ENCODE data around the gene ATP5MC2. TPM values are rescaled to one million over a fixed set of nuclear protein-coding genes. Genes with fewer than 3 reads are reported as not detected.
"Not testable (repeated sequence)": the region's sequence is repeated elsewhere in the genome, so short reads cannot be mapped to it uniquely, and the experiment has no call there.

Gene ATP5MC2
- total RNA-seq, 2 donors from 2014 or later: 349 to 440 TPM

DNA sequence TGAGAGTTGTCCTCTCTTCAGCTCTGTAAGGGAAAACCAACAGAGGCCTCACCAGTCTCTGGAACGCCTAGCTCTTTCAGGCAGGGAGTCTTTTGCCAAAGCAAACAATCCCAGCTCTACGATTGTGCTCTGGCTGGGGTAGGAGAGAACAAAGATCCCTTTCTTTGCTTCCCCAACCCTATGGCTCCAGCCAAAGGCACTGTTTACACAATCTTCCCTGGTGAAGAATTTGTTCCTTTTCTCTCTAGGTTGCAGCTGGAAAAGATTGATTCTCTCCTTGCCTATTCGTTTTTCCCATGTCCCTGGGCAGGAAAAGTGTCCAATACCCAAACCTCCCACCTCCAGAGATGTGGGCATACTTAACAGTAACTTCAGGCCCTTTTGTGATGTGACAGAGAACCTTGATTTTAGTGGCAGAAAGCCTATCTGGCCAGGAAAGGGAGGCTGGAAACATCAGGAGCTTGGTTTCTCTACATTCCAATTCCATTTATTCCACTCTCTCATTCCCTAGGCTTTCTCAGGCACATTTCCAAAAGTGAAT, 16.8 kb downstream of the ATP5MC2 start:
- H3K9me3 Mint-ChIP-seq: no peaks in the 10 kb centered on the region
- H3K4me3 Mint-ChIP-seq: no peak overlapping the region
- H3K4me1 Mint-ChIP-seq (ENCODE audit: low read depth): no peaks in the 10 kb centered on the region

DNA sequence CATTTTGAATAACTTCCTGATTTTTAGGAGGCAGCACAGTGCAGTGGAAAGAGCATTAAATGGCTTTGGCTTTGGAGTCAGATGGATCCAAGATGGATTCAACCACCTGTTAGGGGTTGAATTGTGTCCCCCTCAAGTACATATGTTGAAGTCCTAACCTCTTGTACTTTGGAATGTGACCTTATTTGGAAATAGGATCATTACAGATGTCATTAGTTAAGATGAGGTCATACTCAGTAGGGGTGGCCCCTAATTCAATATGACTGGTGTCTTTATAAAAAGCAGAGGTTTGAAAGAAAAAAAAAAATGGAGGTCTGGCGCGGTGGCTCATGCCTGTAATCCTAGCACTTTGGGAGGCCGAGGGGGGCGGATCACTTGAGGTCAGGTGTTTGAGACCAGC, 18.8 kb downstream of the ATP5MC2 start:
- no peak overlapping the region for H3K27ac Mint-ChIP-seq
- no peak overlapping the region for H3K4me3 Mint-ChIP-seq
- no peaks in the 10 kb centered on the region for H3K9me3 Mint-ChIP-seq
- no peaks in the 10 kb centered on the region for H3K4me1 Mint-ChIP-seq (ENCODE audit: low read depth)
- no peak for ATAC-seq (replicated peaks in 1 of 2)
- peaks cover 0 to 1% of the 10 kb centered on the region in 2 donors for H3K36me3 Mint-ChIP-seq (ENCODE audit: insufficient read depth in 2 of 2)
- DNase-seq: no peak
- H3K27me3 Mint-ChIP-seq (ENCODE audit: low read depth): no peaks in the 10 kb centered on the region

More for the DNA sequence above, 16.8 kb downstream of the ATP5MC2 start:
- no peaks in the 10 kb centered on the region for H3K27me3 Mint-ChIP-seq (ENCODE audit: low read depth)
- H3K36me3 Mint-ChIP-seq (ENCODE audit: insufficient read depth in 2 of 2): peaks cover 1 to 5% of the 10 kb centered on the region in 2 donors
- H3K27ac Mint-ChIP-seq: no peak overlapping the region
- DNase-seq: no peak
- ATAC-seq (replicated peaks in 1 of 2): no peak

DNA sequence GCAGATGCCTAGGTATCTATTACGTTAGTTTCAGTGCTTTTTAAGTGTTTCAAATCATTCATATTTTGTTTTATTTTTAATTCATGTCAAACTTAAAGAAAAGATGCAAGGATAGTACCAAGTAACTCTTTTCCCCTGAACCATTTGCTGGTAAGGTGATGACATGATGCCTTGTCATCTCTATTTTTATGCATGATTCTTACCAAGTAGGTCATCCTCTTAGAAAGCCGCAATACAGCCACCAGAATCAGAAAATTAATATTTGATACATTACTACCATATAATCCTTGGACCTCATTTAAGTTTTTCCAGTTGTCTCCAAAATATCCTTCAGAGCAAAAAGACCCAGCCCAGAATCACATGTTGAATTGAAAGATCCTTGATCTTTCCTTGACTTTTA, 22.3 kb downstream of the ATP5MC2 start:
- Mint-ChIP-seq H3K27ac (no peak overlapping the region), H3K4me3 (no peak overlapping the region), H3K4me1 (ENCODE audit: low read depth) (no peaks in the 10 kb centered on the region), H3K36me3 (ENCODE audit: insufficient read depth in 2 of 2) (no peaks in the 10 kb centered on the region), H3K27me3 (ENCODE audit: low read depth) (no peaks in the 10 kb centered on the region), H3K9me3 (no peaks in the 10 kb centered on the region)
- no peak for DNase-seq
- no peak for ATAC-seq (replicated peaks in 1 of 2)

DNA sequence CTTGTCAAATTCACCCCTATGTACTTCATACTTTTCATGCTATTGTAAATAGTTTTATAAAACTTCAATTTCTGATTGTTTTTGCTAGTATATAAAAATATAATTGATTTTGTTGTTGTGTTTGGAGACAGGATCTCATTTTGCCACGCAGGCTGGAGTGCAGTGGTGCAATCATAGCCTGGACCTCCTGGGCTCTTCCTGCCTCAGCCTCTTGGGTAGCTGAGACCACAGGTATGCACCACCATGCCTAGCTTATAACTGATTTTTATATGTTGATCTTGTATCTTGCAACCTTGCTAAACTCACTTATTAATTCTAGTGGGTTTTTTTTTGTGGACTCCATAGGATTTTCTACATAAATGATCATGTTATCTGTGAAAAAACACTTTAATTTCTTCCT, 23.5 kb downstream of the ATP5MC2 start:
- Mint-ChIP-seq H3K9me3 (no peaks in the 10 kb centered on the region), H3K36me3 (ENCODE audit: insufficient read depth in 2 of 2) (no peaks in the 10 kb centered on the region), H3K4me1 (ENCODE audit: low read depth) (no peaks in the 10 kb centered on the region), H3K4me3 (no peak overlapping the region), H3K27ac (no peak overlapping the region), H3K27me3 (ENCODE audit: low read depth) (no peaks in the 10 kb centered on the region)
- DNase-seq (no peak), ATAC-seq (replicated peaks in 1 of 2) (no peak)

DNA sequence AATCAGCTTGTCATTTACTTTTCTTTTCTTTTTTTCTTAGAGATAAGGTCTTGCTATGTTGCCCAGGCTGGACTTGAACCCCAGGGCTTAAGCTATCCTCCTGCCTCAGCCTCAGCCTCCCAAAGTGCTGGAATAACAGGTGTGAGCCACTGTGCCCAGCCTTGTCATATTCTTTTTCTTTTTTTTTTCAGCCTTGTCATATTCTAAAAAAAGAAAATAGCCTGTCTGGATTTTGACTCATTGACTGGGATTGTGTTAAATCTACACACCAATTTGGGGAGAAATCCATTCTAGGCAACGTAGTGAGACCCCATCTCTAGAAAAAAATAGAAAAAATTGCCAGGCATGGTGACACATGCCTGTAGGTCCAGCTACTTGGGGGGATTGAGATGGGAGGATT, 24.1 kb downstream of the ATP5MC2 start:
- no peaks in the 10 kb centered on the region for H3K36me3 Mint-ChIP-seq (ENCODE audit: insufficient read depth in 2 of 2)

DNA sequence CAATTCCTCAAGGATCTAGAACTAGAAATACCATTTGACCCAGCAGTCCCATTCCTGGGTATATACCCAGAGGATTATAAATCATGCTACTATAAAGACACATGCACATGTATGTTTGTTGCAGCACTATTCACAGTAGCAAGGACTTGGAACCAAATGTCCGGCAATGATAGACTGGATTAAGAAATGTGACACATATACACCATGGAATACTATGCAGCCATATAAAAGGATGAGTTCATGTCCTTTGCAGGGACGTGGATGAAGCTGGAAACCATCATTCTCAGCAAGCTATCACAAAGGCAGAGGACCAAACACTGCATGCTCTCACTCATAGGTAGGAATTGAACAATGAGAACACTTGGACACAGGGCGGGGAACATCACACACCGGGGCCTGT, 29.6 kb downstream of the ATP5MC2 start:
- H3K9me3 Mint-ChIP-seq; H3K4me1 Mint-ChIP-seq (ENCODE audit: low read depth); H3K27ac Mint-ChIP-seq; DNase-seq; H3K36me3 Mint-ChIP-seq (ENCODE audit: insufficient read depth in 2 of 2); H3K4me3 Mint-ChIP-seq; H3K27me3 Mint-ChIP-seq (ENCODE audit: low read depth); ATAC-seq (replicated peaks in 1 of 2): not testable (repeated sequence)

More for the DNA sequence above, 24.1 kb downstream of the ATP5MC2 start:
- ATAC-seq (replicated peaks in 1 of 2) (no peak), DNase-seq (no peak)
- no peak overlapping the region for H3K4me3 Mint-ChIP-seq
- no peaks in the 10 kb centered on the region for H3K27me3 Mint-ChIP-seq (ENCODE audit: low read depth)
- H3K27ac Mint-ChIP-seq: no peak overlapping the region
- no peaks in the 10 kb centered on the region for H3K4me1 Mint-ChIP-seq (ENCODE audit: low read depth)
- H3K9me3 Mint-ChIP-seq: no peaks in the 10 kb centered on the region

DNA sequence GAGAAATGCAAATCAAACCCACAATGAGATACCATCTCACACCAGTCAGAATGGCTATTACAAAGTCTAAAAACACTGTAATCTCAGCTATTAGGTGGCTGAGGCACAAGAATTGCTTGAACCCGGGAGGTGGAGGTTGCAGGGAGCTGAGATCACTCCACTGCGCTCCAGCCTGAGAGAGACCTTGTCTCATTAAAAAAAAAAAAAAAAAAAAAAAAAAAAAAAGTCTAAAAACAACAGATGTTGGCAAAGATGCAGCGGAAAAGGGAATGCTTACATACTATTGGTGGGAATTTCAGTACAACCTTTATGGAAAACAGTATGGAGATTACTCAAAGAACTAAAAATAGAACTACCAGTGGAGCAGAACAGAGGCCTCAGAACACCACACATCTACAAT, 30.7 kb downstream of the ATP5MC2 start:
- Mint-ChIP-seq H3K27ac (no peak overlapping the region), H3K4me3 (no peak overlapping the region), H3K27me3 (ENCODE audit: low read depth) (peaks cover 4% of the 10 kb centered on the region), H3K36me3 (ENCODE audit: insufficient read depth in 2 of 2) (no peaks in the 10 kb centered on the region), H3K4me1 (ENCODE audit: low read depth) (no peaks in the 10 kb centered on the region), H3K9me3 (peaks cover 0 to 2% of the 10 kb centered on the region in 2 donors)
- no peak for DNase-seq
- ATAC-seq (replicated peaks in 1 of 2): no peak

DNA sequence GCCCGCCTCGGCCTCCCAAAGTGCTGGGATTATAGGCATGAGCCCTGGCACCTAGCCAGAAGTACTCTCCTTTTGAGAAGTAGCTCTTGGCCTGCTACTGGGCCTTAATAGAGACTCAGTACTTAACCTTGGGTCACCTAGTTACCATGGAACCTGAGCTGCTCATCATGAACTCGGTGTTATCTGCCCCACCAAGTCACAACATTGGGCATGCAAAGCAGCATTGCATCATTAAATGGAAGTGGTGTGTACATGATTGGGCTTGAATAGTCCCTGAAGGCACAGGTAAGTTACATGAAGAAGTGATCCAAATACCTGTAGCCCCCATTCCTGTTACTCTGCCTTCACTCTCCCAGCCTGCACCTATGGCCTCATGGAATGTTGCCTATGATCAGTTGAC, 31.8 kb downstream of the ATP5MC2 start:
- no peaks in the 10 kb centered on the region for H3K4me1 Mint-ChIP-seq (ENCODE audit: low read depth)
- peaks cover 4% of the 10 kb centered on the region for H3K27me3 Mint-ChIP-seq (ENCODE audit: low read depth)
- ATAC-seq (replicated peaks in 1 of 2) (no peak), DNase-seq (no peak)
- no peak overlapping the region for H3K4me3 Mint-ChIP-seq
- no peak overlapping the region for H3K27ac Mint-ChIP-seq
- H3K9me3 Mint-ChIP-seq: peaks cover 0 to 2% of the 10 kb centered on the region in 2 donors
- no peaks in the 10 kb centered on the region for H3K36me3 Mint-ChIP-seq (ENCODE audit: insufficient read depth in 2 of 2)

DNA sequence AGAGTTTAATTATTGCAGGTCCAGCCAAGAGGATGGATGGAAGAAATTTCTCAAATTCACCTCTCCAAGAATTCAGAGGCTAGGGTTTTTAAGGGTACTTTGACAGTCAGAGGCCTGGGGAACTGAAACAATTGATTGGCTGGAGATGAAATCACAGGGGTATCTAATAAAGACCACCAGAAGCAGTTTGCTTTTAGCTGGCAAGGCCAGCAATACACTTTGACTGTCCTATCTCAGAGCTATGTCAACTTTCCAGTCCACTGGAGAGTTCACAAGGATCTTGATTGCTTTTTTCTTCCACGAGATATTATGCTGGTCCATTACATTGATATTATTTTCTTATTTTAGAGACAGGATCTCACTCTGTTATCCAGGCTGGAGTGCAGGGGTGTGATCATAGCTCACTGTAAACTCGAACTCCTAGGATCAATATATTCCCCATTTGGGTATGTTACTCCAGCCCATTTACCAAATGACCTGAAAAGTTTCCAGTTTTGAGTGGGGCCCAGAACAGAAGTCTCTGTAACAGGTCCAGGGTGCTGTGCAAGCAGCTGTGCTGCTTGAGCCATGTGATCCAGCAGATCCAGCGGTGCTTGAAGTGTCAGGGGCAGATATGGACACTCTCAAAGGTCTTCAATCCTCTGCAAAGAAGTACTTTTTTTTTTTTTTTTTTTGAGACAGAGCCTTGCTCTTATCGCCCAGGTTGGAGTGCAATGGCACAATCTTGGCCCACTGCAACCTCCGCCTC, 32.5 kb downstream of the ATP5MC2 start:
- Mint-ChIP-seq H3K4me3 (no peak overlapping the region), H3K27me3 (ENCODE audit: low read depth) (peaks cover 4% of the 10 kb centered on the region), H3K4me1 (ENCODE audit: low read depth) (no peaks in the 10 kb centered on the region), H3K27ac (no peak overlapping the region), H3K36me3 (ENCODE audit: insufficient read depth in 2 of 2) (no peaks in the 10 kb centered on the region), H3K9me3 (peaks cover 0 to 2% of the 10 kb centered on the region in 2 donors)
- no peak for ATAC-seq (replicated peaks in 1 of 2)
- DNase-seq: no peak

DNA sequence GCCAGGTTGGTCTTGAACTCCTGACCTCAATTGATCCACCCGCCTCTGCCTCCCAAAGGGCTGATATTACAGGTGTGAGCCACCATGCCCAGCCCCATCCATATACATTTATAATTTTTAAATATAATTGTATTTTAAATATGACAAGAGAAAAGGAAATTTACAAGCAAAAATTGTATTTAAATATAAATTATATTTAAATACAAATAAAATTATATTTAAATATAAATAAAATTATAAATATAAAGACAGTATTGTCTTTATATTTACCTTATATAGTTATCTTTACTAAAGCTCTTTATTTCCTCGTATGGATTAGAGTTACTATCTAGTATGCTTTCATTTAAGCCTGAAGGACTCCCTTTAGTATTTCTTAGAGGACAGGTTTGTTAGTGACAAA, 37.8 kb downstream of the ATP5MC2 start:
- DNase-seq (no peak), ATAC-seq (replicated peaks in 1 of 2) (no peak)
- Mint-ChIP-seq H3K36me3 (ENCODE audit: insufficient read depth in 2 of 2) (no peaks in the 10 kb centered on the region), H3K27ac (no peak overlapping the region), H3K4me3 (no peak overlapping the region), H3K4me1 (ENCODE audit: low read depth) (no peaks in the 10 kb centered on the region), H3K27me3 (ENCODE audit: low read depth) (no peaks in the 10 kb centered on the region), H3K9me3 (no peaks in the 10 kb centered on the region)

DNA sequence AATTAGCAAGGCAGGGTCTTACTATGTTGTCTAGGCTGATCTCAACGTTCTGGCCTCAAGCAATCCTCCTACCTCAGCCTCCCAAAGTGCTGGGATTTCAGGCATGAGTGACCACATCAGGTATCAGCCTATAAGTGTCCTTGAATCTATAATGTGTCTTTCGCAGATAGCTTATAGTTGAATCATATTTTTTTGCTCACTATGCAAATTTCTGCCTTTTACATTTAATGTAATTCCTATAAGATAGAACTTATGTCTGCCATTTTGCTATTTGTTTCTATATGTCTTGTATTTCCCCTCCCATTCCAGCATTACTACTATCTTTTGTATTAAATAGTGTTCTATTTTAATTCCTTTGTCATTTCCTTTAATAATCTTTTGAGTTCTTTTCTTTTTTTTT, 39.2 kb downstream of the ATP5MC2 start:
- Mint-ChIP-seq H3K27me3 (ENCODE audit: low read depth) (peaks cover 3% of the 10 kb centered on the region), H3K4me3 (no peak overlapping the region), H3K27ac (no peak overlapping the region), H3K36me3 (ENCODE audit: insufficient read depth in 2 of 2) (no peaks in the 10 kb centered on the region), H3K9me3 (no peaks in the 10 kb centered on the region), H3K4me1 (ENCODE audit: low read depth) (no peaks in the 10 kb centered on the region)
- ATAC-seq (replicated peaks in 1 of 2) (no peak), DNase-seq (no peak)

DNA sequence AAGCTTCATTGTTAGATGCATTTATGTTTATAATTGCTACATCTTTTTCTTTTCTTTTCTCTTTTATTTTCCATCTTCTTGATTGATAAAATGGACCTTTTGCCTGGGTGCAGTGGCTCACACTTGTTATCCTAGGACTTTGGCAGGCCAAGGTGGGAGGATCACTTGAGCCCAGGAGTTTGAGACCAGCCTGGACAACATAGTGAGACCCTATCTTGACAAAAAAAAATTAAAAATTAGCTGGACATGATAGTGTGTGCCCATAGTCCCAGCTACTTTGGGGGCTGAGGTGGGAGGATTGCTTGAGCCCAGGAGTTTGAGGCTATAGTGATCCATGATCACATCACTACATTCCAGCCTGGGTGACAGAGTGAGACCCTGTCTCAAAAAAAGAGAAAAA, 40.2 kb downstream of the ATP5MC2 start:
- H3K9me3 Mint-ChIP-seq; H3K4me1 Mint-ChIP-seq (ENCODE audit: low read depth); ATAC-seq (replicated peaks in 1 of 2); H3K4me3 Mint-ChIP-seq; H3K36me3 Mint-ChIP-seq (ENCODE audit: insufficient read depth in 2 of 2); H3K27ac Mint-ChIP-seq; H3K27me3 Mint-ChIP-seq (ENCODE audit: low read depth); DNase-seq: not testable (repeated sequence)

DNA sequence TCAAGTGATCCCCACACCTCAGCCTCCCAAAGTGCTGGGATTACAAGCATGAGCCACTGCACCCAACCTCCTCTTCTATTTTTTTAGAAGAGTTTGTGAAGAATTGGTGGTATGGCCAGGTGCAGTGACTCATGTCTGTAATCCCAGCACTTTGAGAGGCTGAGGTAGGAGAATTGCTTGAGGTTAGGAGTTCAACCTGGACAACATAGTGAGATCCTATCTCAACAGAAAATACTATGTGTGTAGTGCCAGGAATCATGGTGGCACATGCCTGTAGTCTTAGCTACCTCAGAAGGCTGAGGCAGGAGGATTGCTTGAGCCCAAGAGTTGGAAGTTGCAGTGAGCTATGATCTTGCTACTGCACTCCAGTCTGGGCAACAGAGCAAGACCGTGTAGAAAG, 44.2 kb downstream of the ATP5MC2 start:
- DNase-seq (no peak), ATAC-seq (replicated peaks in 1 of 2) (no peak)
- H3K4me1 Mint-ChIP-seq (ENCODE audit: low read depth): peaks cover 6% of the 10 kb centered on the region
- H3K36me3 Mint-ChIP-seq (ENCODE audit: insufficient read depth in 2 of 2): no peaks in the 10 kb centered on the region
- H3K27ac Mint-ChIP-seq: no peak overlapping the region
- H3K9me3 Mint-ChIP-seq: no peaks in the 10 kb centered on the region
- no peak overlapping the region for H3K4me3 Mint-ChIP-seq
- peaks cover 4% of the 10 kb centered on the region for H3K27me3 Mint-ChIP-seq (ENCODE audit: low read depth)

DNA sequence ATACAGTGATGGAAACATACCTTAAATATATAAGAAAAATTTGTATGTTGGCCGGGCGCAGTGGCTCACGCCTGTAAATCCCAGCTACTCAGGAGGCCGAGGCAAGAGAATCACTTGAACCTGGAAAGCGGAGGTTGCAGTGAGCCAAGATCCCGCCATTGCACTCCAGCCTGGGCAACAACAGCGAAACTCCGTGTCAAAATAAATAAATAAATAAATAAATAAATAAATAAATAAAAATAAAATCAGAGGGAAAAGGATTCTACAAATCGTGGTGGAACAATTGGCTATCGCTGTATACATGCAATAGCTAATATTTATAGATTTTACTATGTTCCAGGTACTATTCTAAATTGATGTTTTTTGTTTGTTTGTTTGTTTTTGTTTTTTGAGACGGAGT, 48.0 kb downstream of the ATP5MC2 start:
- Mint-ChIP-seq H3K4me3 (no peak overlapping the region), H3K27ac (no peak overlapping the region), H3K36me3 (ENCODE audit: insufficient read depth in 2 of 2) (peaks cover 1 to 2% of the 10 kb centered on the region in 2 donors), H3K4me1 (ENCODE audit: low read depth) (peaks cover 37% of the 10 kb centered on the region), H3K9me3 (no peaks in the 10 kb centered on the region), H3K27me3 (ENCODE audit: low read depth) (peaks cover 4% of the 10 kb centered on the region)
- ATAC-seq (replicated peaks in 1 of 2) (no peak), DNase-seq (no peak)
